Measurements from ENCODE around the gene NDUFB3.

DNA sequence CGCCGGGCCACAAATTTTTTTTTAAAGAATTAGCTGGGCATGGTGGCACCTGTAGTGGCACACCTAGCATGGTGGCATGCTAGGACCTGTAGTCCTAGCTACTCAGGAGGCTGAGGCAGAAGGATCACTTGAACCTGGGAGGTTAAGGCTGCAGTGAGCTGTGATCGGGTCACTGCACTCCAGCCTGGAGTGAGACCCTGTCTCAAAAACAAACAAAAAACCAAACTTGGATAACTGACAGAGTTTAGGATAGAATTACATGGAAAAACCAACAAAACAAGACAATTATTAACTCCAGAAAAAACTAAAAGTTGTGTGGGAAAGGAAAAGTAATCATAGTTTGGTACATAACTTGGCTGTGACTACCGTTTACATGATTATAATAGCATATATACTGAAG lies 42.5 kb downstream of the NDUFB3 start:
- TF ChIP-seq, protein P1, sequence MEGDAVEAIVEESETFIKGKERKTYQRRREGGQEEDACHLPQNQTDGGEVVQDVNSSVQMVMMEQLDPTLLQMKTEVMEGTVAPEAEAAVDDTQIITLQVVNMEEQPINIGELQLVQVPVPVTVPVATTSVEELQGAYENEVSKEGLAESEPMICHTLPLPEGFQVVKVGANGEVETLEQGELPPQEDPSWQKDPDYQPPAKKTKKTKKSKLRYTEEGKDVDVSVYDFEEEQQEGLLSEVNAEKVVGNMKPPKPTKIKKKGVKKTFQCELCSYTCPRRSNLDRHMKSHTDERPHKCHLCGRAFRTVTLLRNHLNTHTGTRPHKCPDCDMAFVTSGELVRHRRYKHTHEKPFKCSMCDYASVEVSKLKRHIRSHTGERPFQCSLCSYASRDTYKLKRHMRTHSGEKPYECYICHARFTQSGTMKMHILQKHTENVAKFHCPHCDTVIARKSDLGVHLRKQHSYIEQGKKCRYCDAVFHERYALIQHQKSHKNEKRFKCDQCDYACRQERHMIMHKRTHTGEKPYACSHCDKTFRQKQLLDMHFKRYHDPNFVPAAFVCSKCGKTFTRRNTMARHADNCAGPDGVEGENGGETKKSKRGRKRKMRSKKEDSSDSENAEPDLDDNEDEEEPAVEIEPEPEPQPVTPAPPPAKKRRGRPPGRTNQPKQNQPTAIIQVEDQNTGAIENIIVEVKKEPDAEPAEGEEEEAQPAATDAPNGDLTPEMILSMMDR (IDR thresholded peaks at IDR 0.05), result no peak
- TF ChIP-seq, protein P2, sequence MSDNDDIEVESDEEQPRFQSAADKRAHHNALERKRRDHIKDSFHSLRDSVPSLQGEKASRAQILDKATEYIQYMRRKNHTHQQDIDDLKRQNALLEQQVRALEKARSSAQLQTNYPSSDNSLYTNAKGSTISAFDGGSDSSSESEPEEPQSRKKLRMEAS (IDR thresholded peaks at IDR 0.05), result no peak
- TF ChIP-seq FOSL2 (IDR thresholded peaks at IDR 0.05), result no peak
- no peak for TF ChIP-seq FOSL2 (CRISPR knock-in tag; IDR thresholded peaks at IDR 0.05)
